Forelimb muscle (tissue), 1 donor: Measurements from ENCODE around the gene AHCYL1. TPM values are rescaled to one million over a fixed set of nuclear protein-coding genes. Genes with fewer than 3 reads are reported as not detected.

ENCODE experiments used
- DNase-seq: peaks from one replicate; pipeline ENCODE4 v3.0.0-alpha.2; 2013; ENCODE audit warnings: low read depth
- polyA plus RNA-seq: library from polyadenylated mRNA; unstranded; fragments of 120-200 nt; gene quantifications from one replicate; pipeline ENCODE4 v1.2.1, GENCODE V29; 2013; ENCODE audit not compliant: insufficient read length

Gene AHCYL1
- polyA plus RNA-seq, 1 donor = 38.1 TPM

- no peak for DNase-seq
Measured at GRCh38 chr1:109976762-109977161, 7.8 kb upstream of the AHCYL1 start.

GRCh38 chr1:109977225-109977624 is 7.3 kb upstream of the AHCYL1 start:
- DNase-seq = no peak

GRCh38 chr1:109977657-109978378 is 6.7 kb upstream of the AHCYL1 start:
- DNase-seq = no peak

- DNase-seq = no peak
Measured at GRCh38 chr1:109978761-109979488, 5.6 kb upstream of the AHCYL1 start.

- no peak for DNase-seq
Measured at GRCh38 chr1:109979489-109980091, 5.0 kb upstream of the AHCYL1 start.

GRCh38 chr1:109980324-109981003 is 4.1 kb upstream of the AHCYL1 start:
- DNase-seq = no peak

- DNase-seq = no peak
Measured at GRCh38 chr1:109981004-109981335, 3.6 kb upstream of the AHCYL1 start.

- DNase-seq = no peak
Measured at GRCh38 chr1:109983380-109984189, 980 bp upstream of the AHCYL1 start.

GRCh38 chr1:109984190-109984455 is 442 bp upstream of the AHCYL1 start:
- DNase-seq = no peak

- DNase-seq = no peak
Measured at GRCh38 chr1:109985247-109986053, 885 bp downstream of the AHCYL1 start.

- no peak for DNase-seq
Measured at GRCh38 chr1:109986054-109986444, 1.5 kb downstream of the AHCYL1 start.

GRCh38 chr1:109988349-109988914 is 3.9 kb downstream of the AHCYL1 start:
- no peak for DNase-seq

GRCh38 chr1:109989506-109990301 is 5.1 kb downstream of the AHCYL1 start:
- DNase-seq = no peak

GRCh38 chr1:109990302-109990653 is 5.7 kb downstream of the AHCYL1 start:
- no peak for DNase-seq

- DNase-seq = no peak
Measured at GRCh38 chr1:109991400-109991925, 6.9 kb downstream of the AHCYL1 start.

GRCh38 chr1:109993885-109994284 is 9.3 kb downstream of the AHCYL1 start:
- DNase-seq = no peak

GRCh38 chr1:109994654-109995053 is 10.1 kb downstream of the AHCYL1 start:
- no peak for DNase-seq

- DNase-seq = no peak
Measured at GRCh38 chr1:109995536-109995935, 11.0 kb downstream of the AHCYL1 start.

- DNase-seq = no peak
Measured at GRCh38 chr1:109996476-109996875, 11.9 kb downstream of the AHCYL1 start.
